Thoracic aorta (tissue), 2 donors: Measurements from ENCODE around the gene CSKMT. TPM values are rescaled to one million over a fixed set of nuclear protein-coding genes. Genes with fewer than 3 reads are reported as not detected.

Experiments
- ATAC-seq: fragments of 150-250 bp; one replicate; pipeline ENCODE4 v1.8.0; 2017; ENCODE audit warnings: low read depth; ENCODE audit not compliant: insufficient number of reproducible peaks, low FRiP score
- DNase-seq: peaks from one replicate; pipeline ENCODE4 v3.0.0-alpha.2; 2020; ENCODE audit warnings: low spot score
- H3K27ac ChIP-seq, 2 donors: fragments of 200-600 bp; sonication (generic); 1 replicate in 1 of 2; 2 replicates in 1 of 2; pipeline ENCODE4 v1.5.1; 2016; ENCODE audit warnings: mild to moderate bottlenecking in 2 of 2, moderate library complexity in 2 of 2
- H3K27me3 ChIP-seq: fragments of 200-600 bp; sonication (generic); replicated peaks from 2 replicates; pipeline ENCODE4 v1.6.0; 2016; ENCODE audit warnings: mild to moderate bottlenecking; ENCODE audit not compliant: insufficient read depth
- H3K36me3 ChIP-seq: fragments of 200-600 bp; sonication (generic); one replicate; pipeline ENCODE4 v1.5.1; 2016
- H3K4me1 ChIP-seq, 2 donors: fragments of 200-600 bp; sonication (generic); 1 replicate in 1 of 2; 2 replicates in 1 of 2; pipeline versions ENCODE4 v1.5.1 to v1.6.0; 2016; ENCODE audit warnings: low read depth in 2 of 2, mild to moderate bottlenecking in 1 of 2; ENCODE audit not compliant: control insufficient read depth in 1 of 2
- H3K4me3 ChIP-seq: fragments of 200-600 bp; sonication (generic); 2 replicates; pipeline ENCODE4 v1.5.1; 2016; ENCODE audit warnings: mild to moderate bottlenecking
- H3K9me3 ChIP-seq: fragments of 200-600 bp; sonication (generic); 2 replicates; pipeline ENCODE4 v1.5.1; 2016
- CTCF ChIP-seq: fragments of 200-600 bp; sonication (generic); IDR thresholded peaks from one replicate; pipeline ENCODE4 v1.5.1; 2019; ENCODE audit warnings: antibody characterized with exemption
- total RNA-seq, 2 donors: library from RNA; depleted of rRNA; stranded (reverse); fragments of >200 nt; gene quantifications; one replicate each; pipeline versions ENCODE4 v1.1.0 to v1.2.3, GENCODE V29; 2016

CSKMT gene
- total RNA-seq, 2 donors from 2014 or later, result 1.5 to 2.9 TPM

DNA sequence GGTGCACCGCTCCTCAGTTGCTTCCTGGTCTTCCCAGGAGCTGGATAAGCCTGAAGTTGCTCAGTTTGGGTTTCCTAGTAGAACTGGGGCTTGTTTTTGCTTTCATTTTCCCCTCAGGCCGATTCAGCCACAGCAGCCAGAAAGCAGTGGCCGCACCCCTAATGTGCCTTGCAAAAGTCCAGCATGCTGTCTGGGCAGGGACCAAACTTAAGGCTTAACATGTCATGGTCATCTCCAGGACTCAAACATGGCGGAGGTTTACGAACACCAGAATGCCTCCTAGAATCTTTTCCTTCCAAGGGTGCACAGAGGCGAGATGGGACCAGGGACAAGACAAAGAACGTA is 44.9 kb downstream of the CSKMT start:
- Histone ChIP-seq H3K9me3 (no peaks in the 10 kb centered on the region), H3K4me3 (peak overlapping the region; percentile 71), H3K36me3 (peaks cover 18% of the 10 kb centered on the region), H3K4me1 (peaks cover 12 to 43% of the 10 kb centered on the region in 2 donors), H3K27ac (peak overlapping the region; percentile 89 to 97), H3K27me3 (no peaks in the 10 kb centered on the region)
- no peak for TF ChIP-seq CTCF
- DNase-seq (no peak), ATAC-seq (no peak)

DNA sequence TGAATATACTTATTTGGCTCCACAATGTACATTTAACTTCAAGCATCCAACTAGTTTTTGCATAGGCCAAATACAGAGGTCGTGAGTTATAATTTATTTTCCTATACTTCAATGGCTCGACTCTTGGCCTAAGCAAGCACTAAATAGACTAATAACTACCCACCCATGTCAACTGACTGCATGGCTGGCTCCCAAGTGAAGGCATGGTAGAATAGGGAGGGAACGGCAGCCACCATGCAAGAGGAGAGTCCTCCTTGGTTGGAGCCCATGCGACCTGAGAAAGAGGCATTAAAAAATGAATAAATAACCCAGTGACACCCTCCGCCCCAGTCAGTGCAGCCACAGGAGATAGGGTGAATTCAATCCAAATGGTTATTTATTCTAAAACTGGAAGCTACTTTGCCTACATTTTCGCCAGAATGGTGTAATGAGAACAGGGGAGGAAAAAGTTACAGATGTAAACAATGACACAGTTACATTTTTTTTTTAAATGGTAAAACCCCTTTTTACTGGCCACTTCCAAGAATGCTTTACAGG is 47.2 kb downstream of the CSKMT start:
- no peaks in the 10 kb centered on the region for H3K9me3 ChIP-seq
- DNase-seq, result no peak
- ATAC-seq, result no peak
- H3K36me3 ChIP-seq, result peaks cover 40% of the 10 kb centered on the region
- no peak for TF ChIP-seq CTCF
- peaks cover 5 to 24% of the 10 kb centered on the region in 2 donors for H3K4me1 ChIP-seq
- no peaks in the 10 kb centered on the region for H3K27me3 ChIP-seq
- no peak overlapping the region for H3K27ac ChIP-seq
- H3K4me3 ChIP-seq, result no peak overlapping the region

DNA sequence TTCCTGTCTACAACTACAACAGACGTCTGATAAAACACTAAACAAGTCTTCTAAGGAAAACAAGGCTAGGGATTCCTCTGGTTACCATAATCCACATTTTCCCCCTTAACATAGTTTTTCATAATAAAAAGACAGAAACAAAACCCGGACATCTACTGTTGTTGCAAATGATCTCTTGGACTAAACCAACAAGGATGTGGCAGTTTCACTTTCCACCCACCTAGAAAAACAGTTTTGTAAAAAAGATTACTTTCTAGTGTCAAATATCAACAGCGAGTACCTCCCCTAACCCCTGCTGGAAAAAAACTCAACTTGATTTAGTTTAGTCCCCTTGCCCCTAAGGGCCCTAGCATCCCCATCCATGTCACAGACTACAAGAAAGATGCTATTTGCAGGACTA is 47.7 kb downstream of the CSKMT start:
- ATAC-seq, result no peak
- H3K36me3 ChIP-seq, result peaks cover 45% of the 10 kb centered on the region
- no peak for DNase-seq

DNA sequence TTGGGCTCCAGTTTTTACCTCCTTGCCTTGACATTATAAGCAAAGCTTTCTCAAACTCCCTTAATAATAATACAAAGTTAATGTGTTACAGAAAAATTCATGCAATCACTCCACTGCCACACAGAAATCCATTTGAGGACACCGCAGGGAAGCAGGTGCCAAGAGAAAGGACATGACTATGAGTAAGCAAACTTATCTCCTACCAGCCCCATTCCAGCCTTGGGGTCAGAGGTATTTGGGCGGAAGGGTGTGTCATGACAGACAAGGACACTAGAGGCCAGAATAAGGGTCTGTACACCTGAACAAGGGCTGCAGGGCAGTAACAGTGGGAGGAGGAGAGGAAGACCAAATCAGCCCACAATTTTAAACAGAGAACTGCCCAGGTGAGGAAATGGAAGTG is 48.2 kb downstream of the CSKMT start:
- ATAC-seq, result no peak
- Histone ChIP-seq H3K4me1 (peaks cover 5 to 19% of the 10 kb centered on the region in 2 donors), H3K27me3 (no peaks in the 10 kb centered on the region), H3K4me3 (no peak overlapping the region), H3K9me3 (no peaks in the 10 kb centered on the region), H3K27ac (no peak overlapping the region), H3K36me3 (peaks cover 49% of the 10 kb centered on the region)
- no peak for DNase-seq
- TF ChIP-seq CTCF, result no peak

More for the DNA sequence above, 47.7 kb downstream of the CSKMT start:
- Histone ChIP-seq H3K4me3 (no peak overlapping the region), H3K27ac (no peak overlapping the region), H3K9me3 (no peaks in the 10 kb centered on the region), H3K27me3 (no peaks in the 10 kb centered on the region), H3K4me1 (peaks cover 5 to 24% of the 10 kb centered on the region in 2 donors)
- no peak for TF ChIP-seq CTCF

GRCh38 chr11:62715150-62716130 is 50.3 kb downstream of the CSKMT start:
- no peak for DNase-seq
- Histone ChIP-seq H3K27ac (no peak overlapping the region), H3K36me3 (peaks cover 67% of the 10 kb centered on the region)

More at GRCh38 chr11:62715150-62716130, 50.3 kb downstream of the CSKMT start:
- Histone ChIP-seq H3K9me3 (no peaks in the 10 kb centered on the region), H3K4me1 (peaks cover 0 to 4% of the 10 kb centered on the region in 2 donors), H3K4me3 (no peak overlapping the region), H3K27me3 (no peaks in the 10 kb centered on the region)
- TF ChIP-seq CTCF, result no peak
- no peak for ATAC-seq
